Stimulated activated CD8-positive, alpha-beta memory T cell treated with anti-CD3 and anti-CD28 coated beads, Interleukin-4, amount 100 ng/mL, for 24 hours (primary cell): ENCODE data around the gene PRSS36.
A peak's percentile ranks its signal among the peaks of the same experiment; 100 is the strongest.
"Not testable (repeated sequence)": the region's sequence is repeated elsewhere in the genome, so short reads cannot be mapped to it uniquely, and the experiment has no call there.

Experiments
- DNase-seq: peaks from one replicate; pipeline ENCODE4 v3.0.0-alpha.2; 2020; ENCODE audit warnings: low read depth

The PRSS36 gene

GRCh38 chr16:31183432-31184428 is 33.9 kb upstream of the PRSS36 start:
- no peak for DNase-seq

GRCh38 chr16:31182391-31182790 is 32.5 kb upstream of the PRSS36 start:
- no peak for DNase-seq

GRCh38 chr16:31181102-31181830 is 31.4 kb upstream of the PRSS36 start:
- no peak for DNase-seq

- DNase-seq = peak; percentile 83
These were observed 30.0 kb upstream of the PRSS36 start, which contains the start of gene FUS for GRCh38 chr16:31179747-31180459. TSS of gene FUS (plus strand) at chr16:31180139. CDS start at chr16:31180215, 76 bp downstream.

GRCh38 chr16:31179219-31179746 is 29.4 kb upstream of the PRSS36 start:
- no peak for DNase-seq

- no peak for DNase-seq
These were observed 27.3 kb upstream of the PRSS36 start for GRCh38 chr16:31177136-31177535.

- DNase-seq = not testable (repeated sequence)
These were observed 20.2 kb upstream of the PRSS36 start for GRCh38 chr16:31170048-31170447.

GRCh38 chr16:31168848-31169247 is 19.0 kb upstream of the PRSS36 start:
- no peak for DNase-seq

GRCh38 chr16:31167315-31167714 is 17.4 kb upstream of the PRSS36 start:
- DNase-seq = no peak

GRCh38 chr16:31157136-31157535 is 7.3 kb upstream of the PRSS36 start:
- DNase-seq = no peak

- DNase-seq = not testable (repeated sequence)
These were observed 1.1 kb upstream of the PRSS36 start for GRCh38 chr16:31150976-31151375.

GRCh38 chr16:31149332-31149731 is 534 bp downstream of the PRSS36 start:
- DNase-seq = no peak

- DNase-seq = no peak
These were observed 970 bp downstream of the PRSS36 start for GRCh38 chr16:31148896-31149295.

- DNase-seq = no peak
These were observed 1.6 kb downstream of the PRSS36 start for GRCh38 chr16:31148281-31148728.

- DNase-seq = no peak
These were observed 2.3 kb downstream of the PRSS36 start for GRCh38 chr16:31147574-31147973.

- no peak for DNase-seq
These were observed 4.4 kb downstream of the PRSS36 start for GRCh38 chr16:31145398-31145990.

- not testable (repeated sequence) for DNase-seq
These were observed 5.4 kb downstream of the PRSS36 start for GRCh38 chr16:31144418-31144817.

- DNase-seq = no peak
These were observed 6.1 kb downstream of the PRSS36 start for GRCh38 chr16:31143694-31144148.

GRCh38 chr16:31143011-31143693 is 6.7 kb downstream of the PRSS36 start:
- no peak for DNase-seq

- peak; percentile 97 for DNase-seq
These were observed 7.5 kb downstream of the PRSS36 start for GRCh38 chr16:31142109-31143010.
